NB4 (cell line): ENCODE results near the gene RERE.

Source experiments
- DNase-seq: peaks from one replicate; pipeline ENCODE4 v3.0.0; 2010; ENCODE audit warnings: low read depth
- H3K4me3 ChIP-seq: one replicate; pipeline ENCODE4 v1.5.1; 2011; ENCODE audit warnings: mild to moderate bottlenecking, low read depth, low read length, moderate library complexity
- MYC ChIP-seq: IDR thresholded peaks from 2 replicates; pipeline ENCODE4 v1.6.1; 2011; ENCODE audit warnings: low read depth, low read length
- POLR2A ChIP-seq: IDR thresholded peaks from 2 replicates; pipeline ENCODE4 v1.6.1; 2011; ENCODE audit warnings: mild to moderate bottlenecking; ENCODE audit not compliant: insufficient read length; ENCODE audit errors: extremely low read depth
- TF ChIP-seq, protein P1 (sequence below): IDR thresholded peaks from one replicate; pipeline ENCODE4 v1.5.1; 2012; ENCODE audit warnings: low read depth, low read length
- TF ChIP-seq, protein P2 (sequence below): IDR thresholded peaks from 2 replicates; pipeline ENCODE4 v1.6.1; 2011; ENCODE audit warnings: low read depth, low read length

Gene RERE

DNA sequence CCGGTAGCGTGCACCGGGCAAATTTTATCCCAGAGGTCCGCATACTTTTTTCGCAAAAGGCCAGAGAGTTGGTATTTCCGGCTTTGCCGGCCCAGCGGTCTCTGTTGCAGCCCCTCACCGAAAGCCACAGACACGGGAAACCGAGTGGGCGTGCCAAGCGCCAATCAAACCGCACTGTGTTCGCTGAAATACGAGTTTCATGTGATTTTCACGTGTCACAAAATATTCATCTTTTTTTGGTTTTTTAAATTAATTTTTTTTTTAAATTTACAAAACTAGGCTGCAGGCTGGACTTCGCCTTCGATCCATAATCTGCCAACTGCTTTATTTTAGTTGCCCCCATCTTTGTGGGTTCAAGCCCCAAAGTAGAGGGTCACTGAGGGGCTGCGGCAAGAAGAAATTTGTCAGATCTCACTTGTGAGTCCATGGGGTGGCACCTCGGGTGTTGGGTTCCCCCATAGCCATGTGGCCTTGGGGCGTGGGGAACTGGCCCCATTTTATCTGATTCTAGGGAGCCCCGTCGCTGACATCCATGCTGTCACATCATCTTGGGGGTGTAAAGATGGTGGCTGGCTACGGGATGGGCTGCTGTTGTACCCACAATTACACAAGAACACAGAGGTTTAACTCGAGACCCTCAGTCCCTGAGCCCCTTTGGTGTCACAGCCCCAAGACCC lies 478.8 kb downstream of the RERE start:
- TF ChIP-seq, protein P1, sequence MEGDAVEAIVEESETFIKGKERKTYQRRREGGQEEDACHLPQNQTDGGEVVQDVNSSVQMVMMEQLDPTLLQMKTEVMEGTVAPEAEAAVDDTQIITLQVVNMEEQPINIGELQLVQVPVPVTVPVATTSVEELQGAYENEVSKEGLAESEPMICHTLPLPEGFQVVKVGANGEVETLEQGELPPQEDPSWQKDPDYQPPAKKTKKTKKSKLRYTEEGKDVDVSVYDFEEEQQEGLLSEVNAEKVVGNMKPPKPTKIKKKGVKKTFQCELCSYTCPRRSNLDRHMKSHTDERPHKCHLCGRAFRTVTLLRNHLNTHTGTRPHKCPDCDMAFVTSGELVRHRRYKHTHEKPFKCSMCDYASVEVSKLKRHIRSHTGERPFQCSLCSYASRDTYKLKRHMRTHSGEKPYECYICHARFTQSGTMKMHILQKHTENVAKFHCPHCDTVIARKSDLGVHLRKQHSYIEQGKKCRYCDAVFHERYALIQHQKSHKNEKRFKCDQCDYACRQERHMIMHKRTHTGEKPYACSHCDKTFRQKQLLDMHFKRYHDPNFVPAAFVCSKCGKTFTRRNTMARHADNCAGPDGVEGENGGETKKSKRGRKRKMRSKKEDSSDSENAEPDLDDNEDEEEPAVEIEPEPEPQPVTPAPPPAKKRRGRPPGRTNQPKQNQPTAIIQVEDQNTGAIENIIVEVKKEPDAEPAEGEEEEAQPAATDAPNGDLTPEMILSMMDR, result no peak
- TF ChIP-seq POLR2A, result no peak
- no peak for TF ChIP-seq MYC
- TF ChIP-seq, protein P2, sequence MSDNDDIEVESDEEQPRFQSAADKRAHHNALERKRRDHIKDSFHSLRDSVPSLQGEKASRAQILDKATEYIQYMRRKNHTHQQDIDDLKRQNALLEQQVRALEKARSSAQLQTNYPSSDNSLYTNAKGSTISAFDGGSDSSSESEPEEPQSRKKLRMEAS, result no peak
- no peak for DNase-seq
- no peak overlapping the region for H3K4me3 ChIP-seq

DNA sequence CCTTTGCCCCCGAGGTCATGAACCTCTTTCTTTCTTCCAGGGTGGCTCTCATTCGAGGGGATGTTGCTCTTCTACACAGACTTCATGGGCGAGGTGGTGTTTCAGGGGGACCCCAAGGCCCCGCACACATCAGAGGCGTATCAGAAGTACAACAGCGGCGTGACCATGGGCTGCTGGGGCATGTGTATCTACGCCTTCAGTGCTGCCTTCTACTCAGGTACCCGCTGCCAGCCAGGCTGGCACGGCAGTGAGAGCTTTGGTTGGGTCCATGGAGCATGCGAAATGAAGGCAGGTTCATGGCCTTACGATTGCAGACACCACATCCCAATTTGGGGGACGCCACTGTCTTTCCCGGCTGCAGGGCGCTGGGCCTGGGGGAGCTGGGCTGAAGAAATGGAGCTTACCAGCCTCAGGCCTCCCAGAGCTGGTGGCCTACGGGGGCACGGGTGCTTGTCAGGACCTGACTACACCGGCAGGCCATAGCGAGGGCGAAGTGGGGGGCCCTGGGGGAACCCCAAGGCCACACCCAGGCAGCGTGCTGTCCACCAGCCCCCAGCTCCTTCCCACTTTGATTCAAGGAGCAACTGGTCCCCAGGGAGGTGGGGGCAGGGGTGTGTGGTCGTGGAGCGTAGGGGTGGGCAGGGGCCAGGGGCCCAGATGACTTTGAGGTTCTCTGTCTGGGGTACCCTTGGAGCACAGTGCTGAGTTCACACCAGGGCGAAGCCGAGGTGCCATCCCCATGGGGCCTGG lies 479.5 kb downstream of the RERE start:
- H3K4me3 ChIP-seq, result no peak overlapping the region
- TF ChIP-seq POLR2A, result no peak
- TF ChIP-seq, protein P2, result no peak
- TF ChIP-seq, protein P1, result no peak
- no peak for TF ChIP-seq MYC
- no peak for DNase-seq

DNA sequence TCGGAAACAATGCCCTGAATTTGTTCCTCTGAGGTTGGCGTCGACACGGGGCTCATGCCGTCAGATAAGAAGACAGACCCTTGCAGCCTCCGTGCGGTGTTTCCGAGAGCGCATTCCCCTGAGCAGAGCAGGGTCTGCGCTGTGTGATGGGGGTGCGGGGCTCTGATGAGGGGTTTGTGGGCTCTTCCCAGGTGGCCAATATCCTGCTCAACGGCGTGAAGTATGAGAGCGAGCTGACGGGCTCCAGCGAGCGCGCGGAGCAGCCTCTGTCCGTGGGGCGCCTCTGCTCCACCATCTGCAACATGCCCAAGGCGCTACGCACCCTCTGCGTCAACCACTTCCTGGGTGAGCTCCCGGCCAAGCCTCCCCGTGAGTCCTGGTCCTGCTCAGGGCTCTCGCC lies 482.2 kb downstream of the RERE start:
- H3K4me3 ChIP-seq, result no peak overlapping the region
- TF ChIP-seq, protein P2, result no peak
- TF ChIP-seq MYC (no peak), POLR2A (no peak)
- TF ChIP-seq, protein P1, result no peak
- no peak for DNase-seq

DNA sequence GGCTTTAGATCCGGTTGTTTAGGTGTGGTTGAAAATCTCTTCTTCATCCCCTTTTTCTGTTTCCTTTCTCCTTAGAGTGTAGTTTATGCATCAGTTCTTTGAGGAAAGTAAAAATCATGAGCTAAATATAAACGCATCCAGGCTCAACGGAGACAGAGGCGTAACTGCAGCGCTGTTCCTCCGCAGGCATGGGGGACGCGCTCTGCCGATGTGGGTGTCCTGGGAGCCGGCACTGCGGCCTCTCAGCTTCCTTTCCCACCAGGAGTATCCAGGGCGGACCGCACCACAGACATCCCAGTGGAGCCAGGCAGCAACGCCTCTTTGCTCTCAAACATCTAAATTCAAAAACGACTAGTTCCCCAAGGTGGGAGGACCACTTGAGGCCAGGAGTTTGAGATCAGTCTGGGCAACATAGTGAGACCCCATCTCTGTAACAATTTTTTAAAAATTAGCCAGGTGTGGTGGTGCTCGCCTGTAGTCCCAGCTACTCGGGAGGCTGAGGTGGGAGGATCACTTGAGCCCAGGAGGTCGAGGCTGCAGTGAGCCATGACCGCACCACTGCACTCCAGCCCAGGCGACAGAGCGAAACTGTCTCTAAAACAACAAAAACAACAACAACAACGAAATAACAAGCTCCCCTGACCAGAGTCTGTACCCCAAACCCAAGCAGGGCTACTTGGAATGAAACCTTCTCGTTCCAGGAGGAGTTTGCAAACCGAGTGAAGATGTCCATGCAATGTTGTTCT lies 483.2 kb downstream of the RERE start:
- no peak overlapping the region for H3K4me3 ChIP-seq
- TF ChIP-seq POLR2A (no peak), MYC (no peak)
- TF ChIP-seq, protein P2, result no peak
- TF ChIP-seq, protein P1, result no peak
- no peak for DNase-seq

DNA sequence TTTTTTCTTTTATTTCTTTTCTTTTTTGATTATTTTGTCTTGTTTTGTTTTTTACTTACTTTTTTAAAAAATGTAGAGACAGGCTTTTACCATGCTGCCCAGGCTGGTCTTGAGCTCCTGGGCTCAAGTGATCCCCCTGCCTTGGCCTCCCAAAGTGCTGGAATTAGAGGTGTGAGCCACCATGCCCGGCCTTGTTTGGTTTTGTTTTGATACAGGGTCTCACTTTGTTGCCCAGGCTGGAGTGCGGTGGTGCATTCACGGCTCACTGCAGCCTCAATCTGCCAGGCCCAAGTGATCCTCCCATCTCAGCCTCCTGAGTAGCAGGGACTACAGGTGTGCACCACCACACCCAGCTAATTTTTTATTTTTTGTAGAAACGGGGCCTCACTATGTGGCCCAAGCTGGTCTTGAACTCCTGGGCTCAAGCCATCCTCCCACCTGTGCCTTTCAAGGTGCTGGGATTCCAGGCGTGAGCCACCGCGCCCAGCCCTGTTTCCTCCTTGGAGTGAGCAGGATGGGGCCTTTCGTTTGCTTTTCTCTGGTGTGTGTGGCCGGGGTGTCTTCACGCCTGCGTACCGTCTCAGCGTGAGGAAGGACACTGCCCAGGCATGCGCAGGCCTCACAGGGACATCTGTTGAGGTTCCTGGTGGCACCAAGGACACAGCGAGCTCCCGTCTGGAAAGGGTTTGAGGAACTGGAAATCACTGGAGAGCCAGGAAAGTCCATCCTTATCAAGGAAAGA lies 484.0 kb downstream of the RERE start:
- TF ChIP-seq MYC (no peak), POLR2A (no peak)
- TF ChIP-seq, protein P2, result no peak
- TF ChIP-seq, protein P1, result no peak
- H3K4me3 ChIP-seq, result no peak overlapping the region
- DNase-seq, result no peak
